ENCODE results near the gene ZNF638.

DNA sequence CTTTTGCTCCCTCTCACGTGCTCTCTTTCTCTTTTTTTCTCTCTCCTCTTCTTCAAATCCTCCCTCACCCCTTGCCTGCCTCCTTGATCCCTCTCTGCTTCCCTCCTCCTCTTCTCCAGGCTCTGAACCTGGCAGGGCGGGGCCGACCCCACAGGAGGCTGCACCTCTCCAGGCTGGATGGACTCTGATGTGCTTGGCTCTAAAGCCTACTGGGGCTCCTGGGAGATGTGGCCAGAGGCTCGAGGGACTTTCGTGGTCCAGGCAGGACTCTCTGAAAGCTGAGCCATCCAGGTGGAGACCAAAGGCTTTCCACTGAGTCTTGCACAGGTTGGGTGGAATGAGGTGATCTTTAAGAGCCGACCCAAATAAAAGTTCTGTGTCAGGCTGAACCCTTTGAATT is 147.2 kb downstream of the ZNF638 start:
- TF ChIP-seq ZNF565 (CRISPR knock-in tag; conservative IDR thresholded peaks at IDR 0.05; ENCODE audit: low read depth) (no peak), BACH2 (CRISPR knock-in tag; IDR thresholded peaks at IDR 0.05; ENCODE audit: borderline replicate concordance) (no peak), ARNTL (CRISPR knock-in tag; IDR thresholded peaks at IDR 0.05; ENCODE audit: borderline replicate concordance, low read depth) (no peak), RARB (CRISPR knock-in tag; IDR thresholded peaks at IDR 0.05) (no peak), ZNF8 (CRISPR knock-in tag; IDR thresholded peaks at IDR 0.05) (no peak), CSDC2 (CRISPR knock-in tag; IDR thresholded peaks at IDR 0.05) (no peak), TCF4 (CRISPR knock-in tag; IDR thresholded peaks at IDR 0.05; ENCODE audit: borderline replicate concordance) (no peak), PATZ1 (CRISPR knock-in tag; IDR thresholded peaks at IDR 0.05; ENCODE audit: borderline replicate concordance) (no peak), ZFP3 (CRISPR knock-in tag; IDR thresholded peaks at IDR 0.05) (no peak), ZFP30 (CRISPR knock-in tag; IDR thresholded peaks at IDR 0.05) (no peak)
- TF ChIP-seq, protein P1, sequence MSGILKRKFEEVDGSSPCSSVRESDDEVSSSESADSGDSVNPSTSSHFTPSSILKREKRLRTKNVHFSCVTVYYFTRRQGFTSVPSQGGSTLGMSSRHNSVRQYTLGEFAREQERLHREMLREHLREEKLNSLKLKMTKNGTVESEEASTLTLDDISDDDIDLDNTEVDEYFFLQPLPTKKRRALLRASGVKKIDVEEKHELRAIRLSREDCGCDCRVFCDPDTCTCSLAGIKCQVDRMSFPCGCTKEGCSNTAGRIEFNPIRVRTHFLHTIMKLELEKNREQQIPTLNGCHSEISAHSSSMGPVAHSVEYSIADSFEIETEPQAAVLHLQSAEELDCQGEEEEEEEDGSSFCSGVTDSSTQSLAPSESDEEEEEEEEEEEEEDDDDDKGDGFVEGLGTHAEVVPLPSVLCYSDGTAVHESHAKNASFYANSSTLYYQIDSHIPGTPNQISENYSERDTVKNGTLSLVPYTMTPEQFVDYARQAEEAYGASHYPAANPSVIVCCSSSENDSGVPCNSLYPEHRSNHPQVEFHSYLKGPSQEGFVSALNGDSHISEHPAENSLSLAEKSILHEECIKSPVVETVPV (CRISPR knock-in tag; IDR thresholded peaks at IDR 0.05), result no peak
- TF ChIP-seq, protein P2, sequence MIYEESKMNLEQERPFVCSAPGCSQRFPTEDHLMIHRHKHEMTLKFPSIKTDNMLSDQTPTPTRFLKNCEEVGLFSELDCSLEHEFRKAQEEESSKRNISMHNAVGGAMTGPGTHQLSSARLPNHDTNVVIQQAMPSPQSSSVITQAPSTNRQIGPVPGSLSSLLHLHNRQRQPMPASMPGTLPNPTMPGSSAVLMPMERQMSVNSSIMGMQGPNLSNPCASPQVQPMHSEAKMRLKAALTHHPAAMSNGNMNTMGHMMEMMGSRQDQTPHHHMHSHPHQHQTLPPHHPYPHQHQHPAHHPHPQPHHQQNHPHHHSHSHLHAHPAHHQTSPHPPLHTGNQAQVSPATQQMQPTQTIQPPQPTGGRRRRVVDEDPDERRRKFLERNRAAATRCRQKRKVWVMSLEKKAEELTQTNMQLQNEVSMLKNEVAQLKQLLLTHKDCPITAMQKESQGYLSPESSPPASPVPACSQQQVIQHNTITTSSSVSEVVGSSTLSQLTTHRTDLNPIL (CRISPR knock-in tag; IDR thresholded peaks at IDR 0.05; ENCODE audit: low read depth), result no peak
